Spinal cord (tissue), 10 donors: ENCODE results near the gene MYOZ3. TPM values are rescaled to one million over a fixed set of nuclear protein-coding genes. Genes with fewer than 3 reads are reported as not detected.

ENCODE experiments used
- DNase-seq, 6 donors: peaks; one replicate each; pipeline versions ENCODE4 v3.0.0 to v3.0.0-alpha.2; 2013 to 2015; ENCODE audit warnings: low spot score in 6 of 6, low read depth in 4 of 6
- H3K27ac ChIP-seq: one replicate; pipeline ENCODE4 v1.5.1; 2013; ENCODE audit warnings: low read depth, low read length, control low read depth
- H3K27me3 ChIP-seq: one replicate; pipeline ENCODE4 v1.6.1; 2013; ENCODE audit warnings: low read length; ENCODE audit not compliant: control insufficient read depth, insufficient read depth
- H3K36me3 ChIP-seq: one replicate; pipeline ENCODE4 v1.6.1; 2013; ENCODE audit warnings: low read length; ENCODE audit not compliant: control insufficient read depth, insufficient read depth
- H3K4me1 ChIP-seq: one replicate; pipeline ENCODE4 v1.6.1; 2013; ENCODE audit warnings: low read length; ENCODE audit not compliant: control insufficient read depth, insufficient read depth
- H3K4me3 ChIP-seq: one replicate; pipeline ENCODE4 v1.5.1; 2013; ENCODE audit warnings: low read depth, low read length, control low read depth
- H3K9me3 ChIP-seq: one replicate; pipeline ENCODE4 v1.6.1; 2013; ENCODE audit warnings: low read length; ENCODE audit not compliant: control insufficient read depth, insufficient read depth
- WGBS: methylation state at CpG from one replicate; pipeline ENCODE4 v1.1.5; 2013; ENCODE audit warnings: missing lambda C conversion rate; ENCODE audit not compliant: insufficient coverage; 5-methylcytosine and 5-hydroxymethylcytosine counted together
- polyA plus RNA-seq, 2 donors: library from polyadenylated mRNA; unstranded; fragments of 120-200 nt; gene quantifications; one replicate each; pipeline ENCODE4 v1.2.1, GENCODE V29; 2013; ENCODE audit not compliant: insufficient read length in 2 of 2
- total RNA-seq, 2 donors: library from RNA; depleted of rRNA in 1 of 2; stranded (reverse); fragments of 120-200 nt in 1 of 2; fragments of >200 nt in 1 of 2; gene quantifications; one replicate each; pipeline versions ENCODE4 v1.2.3 to v1.2.4, GENCODE V29; 2013 to 2014
- donor health status: healthy.

MYOZ3 gene
- total and polyA plus RNA-seq, 4 donors: 4.6 to 15.6 (median 8.5) TPM

DNA sequence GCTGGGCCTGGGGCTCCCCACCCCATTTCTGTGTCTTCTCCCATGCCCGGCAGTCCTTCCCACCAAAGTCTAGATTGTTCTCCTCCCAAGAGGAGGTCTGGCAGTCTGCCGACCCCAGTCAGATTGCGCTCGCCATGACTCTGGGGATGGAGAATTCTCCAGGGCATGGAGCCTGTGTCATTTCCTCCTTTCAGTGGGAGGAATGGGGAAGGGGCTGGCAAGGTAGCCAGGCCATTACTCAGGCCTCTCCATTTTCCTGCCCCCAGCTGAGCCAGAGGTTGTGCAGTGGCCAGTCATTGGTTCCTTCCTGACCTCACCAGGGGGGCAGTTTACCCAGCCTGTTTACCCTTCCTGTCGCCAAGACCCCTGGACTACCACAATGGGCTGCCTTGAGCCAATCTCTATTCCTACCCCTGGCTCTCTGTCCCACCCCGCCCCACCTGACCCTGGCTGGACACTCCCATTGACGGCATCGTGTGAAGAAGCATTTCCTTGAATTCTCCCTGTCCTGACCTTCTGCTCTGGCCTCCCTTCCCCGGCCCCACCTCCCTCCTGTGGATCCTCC is 20.0 kb upstream of the MYOZ3 start:
- Histone ChIP-seq H3K27ac (peak overlapping the region; percentile 42), H3K27me3 (no peaks in the 10 kb centered on the region), H3K9me3 (no peaks in the 10 kb centered on the region), H3K36me3 (no peaks in the 10 kb centered on the region), H3K4me1 (peaks cover 61% of the 10 kb centered on the region), H3K4me3 (no peak overlapping the region)
- no peak for DNase-seq
- 60% methylated on average over 4 of the region's 9 CpGs for WGBS

DNA sequence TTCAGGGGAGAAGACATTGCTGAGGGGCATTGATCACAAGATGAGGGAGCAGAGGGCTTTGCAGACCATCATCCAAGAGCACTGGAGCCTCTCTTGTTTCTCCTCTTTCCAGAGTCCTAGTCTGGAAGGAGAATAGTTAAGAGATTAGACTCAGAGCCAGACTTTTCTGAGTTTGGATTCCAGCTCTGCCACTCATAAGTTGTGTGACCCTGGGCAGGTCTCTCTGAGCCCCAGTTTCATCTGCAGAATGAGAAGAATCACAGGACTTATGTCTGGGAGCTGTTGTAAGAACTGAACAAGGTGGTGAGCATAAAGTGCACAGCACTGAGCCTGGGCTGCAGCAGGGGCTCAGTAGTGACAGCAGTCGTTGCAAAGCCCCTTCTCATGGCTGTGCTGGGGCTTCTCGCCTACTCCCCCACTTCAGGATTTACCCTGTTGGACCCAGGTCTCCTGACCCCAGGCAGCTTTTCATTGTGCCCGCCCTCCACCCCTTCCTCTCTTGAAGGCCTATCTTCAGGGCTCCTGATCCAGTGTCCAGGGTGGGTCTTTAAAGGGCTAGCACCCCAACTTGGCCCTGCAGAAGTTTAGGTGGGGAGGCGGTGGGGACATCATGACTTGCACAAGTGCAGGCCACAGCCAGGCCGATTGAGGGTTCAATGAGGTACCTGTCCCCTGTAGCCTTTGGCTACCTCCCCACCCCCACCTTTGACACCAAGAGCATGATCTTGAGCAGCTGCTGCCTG is 19.1 kb upstream of the MYOZ3 start:
- Histone ChIP-seq H3K27ac (peak overlapping the region; percentile 78), H3K27me3 (no peaks in the 10 kb centered on the region), H3K4me3 (no peak overlapping the region), H3K4me1 (peaks cover 56% of the 10 kb centered on the region), H3K36me3 (no peaks in the 10 kb centered on the region), H3K9me3 (no peaks in the 10 kb centered on the region)
- DNase-seq: no peak
- WGBS: 77% methylated on average over 5 of the region's 5 CpGs

GRCh38 chr5:150642567-150642927 is 18.5 kb upstream of the MYOZ3 start:
- Histone ChIP-seq H3K9me3 (no peaks in the 10 kb centered on the region), H3K27ac (peak overlapping the region; percentile 78)

GRCh38 chr5:150642991-150643710 is 17.9 kb upstream of the MYOZ3 start:
- no peak for DNase-seq
- peaks cover 64% of the 10 kb centered on the region for H3K4me1 ChIP-seq
- no peaks in the 10 kb centered on the region for H3K27me3 ChIP-seq
- peaks cover 3% of the 10 kb centered on the region for H3K36me3 ChIP-seq
- no peak overlapping the region for H3K4me3 ChIP-seq
- WGBS: 92% methylated on average over 7 of the region's 12 CpGs
- no peaks in the 10 kb centered on the region for H3K9me3 ChIP-seq
- H3K27ac ChIP-seq: peak overlapping the region; percentile 78

More at GRCh38 chr5:150642567-150642927, 18.5 kb upstream of the MYOZ3 start:
- Histone ChIP-seq H3K36me3 (no peaks in the 10 kb centered on the region), H3K4me3 (no peak overlapping the region), H3K27me3 (no peaks in the 10 kb centered on the region), H3K4me1 (peaks cover 58% of the 10 kb centered on the region)
- peak in 1 of 6 donors; percentile 65 for DNase-seq
- WGBS: 38% methylated on average over 5 of the region's 5 CpGs

DNA sequence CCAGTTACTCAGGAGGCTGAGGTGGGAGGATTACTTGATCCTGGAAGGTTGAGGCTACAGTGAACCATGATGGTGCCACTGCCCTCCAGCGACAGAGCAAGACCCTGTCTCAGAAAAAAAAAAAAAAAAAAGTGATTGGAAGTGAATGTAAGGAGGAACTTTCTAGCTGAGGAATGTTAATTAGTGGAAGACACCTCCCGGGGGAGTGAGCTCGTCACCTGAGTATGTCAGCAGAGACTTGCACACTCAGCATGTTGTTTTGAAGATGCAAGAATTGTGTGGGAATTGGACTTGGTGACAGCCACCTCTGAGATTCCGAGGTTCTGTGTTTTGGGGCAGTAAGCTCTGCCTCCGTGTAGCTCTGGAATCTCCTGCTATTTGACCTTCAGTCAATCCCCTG is 17.0 kb upstream of the MYOZ3 start:
- WGBS: 88% methylated on average over 5 of the region's 5 CpGs
- Histone ChIP-seq H3K36me3 (peaks cover 10% of the 10 kb centered on the region), H3K4me1 (peaks cover 67% of the 10 kb centered on the region), H3K27me3 (no peaks in the 10 kb centered on the region), H3K27ac (no peak overlapping the region), H3K4me3 (no peak overlapping the region), H3K9me3 (no peaks in the 10 kb centered on the region)
- no peak for DNase-seq

DNA sequence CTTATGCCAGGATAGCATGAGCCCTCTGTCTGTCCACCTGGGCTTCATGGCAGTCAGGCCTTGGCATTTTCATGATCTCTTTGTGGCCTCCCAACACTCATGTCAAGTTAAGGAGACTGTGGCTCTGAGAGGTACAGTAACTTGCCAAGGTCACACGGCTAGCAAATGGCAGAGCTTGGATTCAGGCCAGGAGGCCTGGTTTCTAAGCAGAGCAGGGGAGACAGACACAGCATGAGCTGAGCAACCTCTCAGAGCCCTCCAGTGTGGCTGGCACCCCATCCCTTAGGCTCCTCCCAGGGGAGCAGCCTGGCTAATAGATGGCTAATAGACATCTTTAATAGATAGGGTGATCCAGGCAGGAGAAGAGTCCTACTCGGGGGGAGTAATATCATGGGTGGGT is 16.5 kb upstream of the MYOZ3 start:
- H3K27ac ChIP-seq: peak overlapping the region; percentile 25
- H3K9me3 ChIP-seq: no peaks in the 10 kb centered on the region
- 36% methylated on average over 2 of the region's 2 CpGs for WGBS
- peaks cover 67% of the 10 kb centered on the region for H3K4me1 ChIP-seq
- H3K36me3 ChIP-seq: peaks cover 14% of the 10 kb centered on the region
- H3K27me3 ChIP-seq: no peaks in the 10 kb centered on the region
- H3K4me3 ChIP-seq: no peak overlapping the region
- DNase-seq: peak in 2 of 6 donors; percentile 48 to 54

GRCh38 chr5:150645070-150645700 is 15.9 kb upstream of the MYOZ3 start:
- no peak overlapping the region for H3K4me3 ChIP-seq
- H3K4me1 ChIP-seq: peaks cover 65% of the 10 kb centered on the region
- 31% methylated on average over 4 of the region's 4 CpGs for whole genome bisulfite sequencing
- H3K9me3 ChIP-seq: no peaks in the 10 kb centered on the region
- DNase-seq: peak in 2 of 6 donors; percentile 80 to 81
- no peaks in the 10 kb centered on the region for H3K27me3 ChIP-seq
- peaks cover 21% of the 10 kb centered on the region for H3K36me3 ChIP-seq
- H3K27ac ChIP-seq: peak overlapping the region; percentile 25

- no peaks in the 10 kb centered on the region for H3K9me3 ChIP-seq
- no peaks in the 10 kb centered on the region for H3K27me3 ChIP-seq
- H3K27ac ChIP-seq: no peak overlapping the region
- DNase-seq: peak in 2 of 6 donors; percentile 48 to 72
- H3K4me1 ChIP-seq: peaks cover 65% of the 10 kb centered on the region
- no peak overlapping the region for H3K4me3 ChIP-seq
- 44% methylated on average over 25 of the region's 25 CpGs for WGBS
- H3K36me3 ChIP-seq: peaks cover 30% of the 10 kb centered on the region
Measured at GRCh38 chr5:150647275-150648251, 13.5 kb upstream of the MYOZ3 start.
